KMS-11 (cell line): Measurements from ENCODE around the gene SHMT2.

ENCODE experiments used
- H2AFZ ChIP-seq: fragments of 200-600 bp; sonication (generic); 2 replicates; pipeline ENCODE4 v1.6.1; 2016; ENCODE audit warnings: antibody characterized with exemption, mixed run types, low read depth
- H3K27ac ChIP-seq: fragments of 200-600 bp; sonication (generic); 2 replicates; pipeline ENCODE4 v1.6.1; 2016; ENCODE audit warnings: mild to moderate bottlenecking, mixed run types
- H3K27me3 ChIP-seq: fragments of 200-600 bp; sonication (generic); 2 replicates; pipeline ENCODE4 v1.6.1; 2017; ENCODE audit warnings: mild to moderate bottlenecking, low read depth, mixed run types, moderate library complexity; ENCODE audit not compliant: insufficient read depth
- H3K36me3 ChIP-seq: fragments of 200-600 bp; sonication (generic); 2 replicates; pipeline ENCODE4 v1.6.1; 2017; ENCODE audit warnings: mild to moderate bottlenecking, mixed run types; ENCODE audit not compliant: insufficient read depth
- H3K4me1 ChIP-seq: fragments of 200-600 bp; sonication (generic); 2 replicates; pipeline ENCODE4 v1.6.1; 2016; ENCODE audit warnings: mild to moderate bottlenecking, low read depth, mixed run types; ENCODE audit not compliant: poor library complexity, severe bottlenecking
- H3K4me2 ChIP-seq: fragments of 200-600 bp; sonication (generic); 2 replicates; pipeline ENCODE4 v1.7.0; 2016; ENCODE audit warnings: mild to moderate bottlenecking, mixed run types
- H3K4me3 ChIP-seq: fragments of 200-600 bp; sonication (generic); IDR thresholded peaks from 2 replicates; pipeline ENCODE4 v1.6.1; 2017; ENCODE audit warnings: low read depth, low read length, mixed read lengths; ENCODE audit not compliant: insufficient read depth
- H3K79me2 ChIP-seq: fragments of 200-600 bp; sonication (generic); 2 replicates; pipeline ENCODE4 v1.6.1; 2016; ENCODE audit warnings: low read depth, mixed run types; ENCODE audit not compliant: insufficient read depth
- H3K9ac ChIP-seq: fragments of 200-600 bp; sonication (generic); 2 replicates; pipeline ENCODE4 v1.6.1; 2016; ENCODE audit warnings: mild to moderate bottlenecking, mixed run types
- H4K20me1 ChIP-seq: fragments of 200-600 bp; sonication (generic); 2 replicates; pipeline ENCODE4 v1.6.1; 2016; ENCODE audit warnings: mild to moderate bottlenecking, mixed run types; ENCODE audit not compliant: insufficient read depth
- CTCF ChIP-seq: fragments of 200-600 bp; sonication (generic); conservative IDR thresholded peaks from 2 replicates; pipeline ENCODE4 v1.6.1; 2017; ENCODE audit warnings: low read depth, mild to moderate bottlenecking, antibody characterized with exemption, low read length, moderate library complexity, mixed read lengths

SHMT2 gene

GRCh38 chr12:57226588-57227314, 2.8 kb upstream of the SHMT2 start:
- no peak overlapping the region for H3K9ac ChIP-seq
- no peak overlapping the region for H3K4me2 ChIP-seq
- no peak overlapping the region for H2AFZ ChIP-seq
- H3K4me3 ChIP-seq: no peak overlapping the region
- H3K27ac ChIP-seq: no peak overlapping the region
- H4K20me1 ChIP-seq: no peaks in the 10 kb centered on the region
- H3K27me3 ChIP-seq: peaks cover 16% of the 10 kb centered on the region
- peaks cover 28% of the 10 kb centered on the region for H3K79me2 ChIP-seq
- TF ChIP-seq CTCF: no peak
- H3K36me3 ChIP-seq: no peaks in the 10 kb centered on the region; the same call in 1 of the 2 replicates
- H3K4me1 ChIP-seq: peaks cover 25% of the 10 kb centered on the region

- no peak for TF ChIP-seq CTCF
- Histone ChIP-seq H3K4me1 (peaks cover 27% of the 10 kb centered on the region), H3K4me3 (no peak overlapping the region), H3K79me2 (peaks cover 35% of the 10 kb centered on the region), H3K4me2 (no peak overlapping the region), H4K20me1 (no peaks in the 10 kb centered on the region), H2AFZ (no peak overlapping the region), H3K27ac (no peak overlapping the region), H3K36me3 (no peaks in the 10 kb centered on the region; the same call in 1 of the 2 replicates), H3K9ac (no peak overlapping the region), H3K27me3 (peaks cover 8% of the 10 kb centered on the region; the same call in 1 of the 2 replicates)
Observed at GRCh38 chr12:57227315-57228115, 2.0 kb upstream of the SHMT2 start.

- no peaks in the 10 kb centered on the region for H4K20me1 ChIP-seq
- H3K79me2 ChIP-seq: peaks cover 35% of the 10 kb centered on the region
- H3K4me1 ChIP-seq: peaks cover 27% of the 10 kb centered on the region
- H2AFZ ChIP-seq: peak overlapping the region; percentile 94
- no peaks in the 10 kb centered on the region for H3K27me3 ChIP-seq
- peaks cover 9% of the 10 kb centered on the region; the same call in 1 of the 2 replicates for H3K36me3 ChIP-seq
- peak; percentile 46; the same call in 1 of the 2 replicates for TF ChIP-seq CTCF
- H3K4me3 ChIP-seq: no peak overlapping the region
- H3K9ac ChIP-seq: peak overlapping the region; percentile 94
- peak overlapping the region; percentile 74 for H3K4me2 ChIP-seq
- H3K27ac ChIP-seq: peak overlapping the region; percentile 82
Observed at GRCh38 chr12:57229046-57229633, 371 bp upstream of the SHMT2 start.

GRCh38 chr12:57230381-57231155, 1.1 kb downstream of the SHMT2 start:
- peak overlapping the region; percentile 94 for H3K9ac ChIP-seq
- peaks cover 12% of the 10 kb centered on the region; the same call in 1 of the 2 replicates for H3K36me3 ChIP-seq
- peak overlapping the region; percentile 74 for H3K4me2 ChIP-seq
- peaks cover 27% of the 10 kb centered on the region for H3K4me1 ChIP-seq
- H2AFZ ChIP-seq: peak overlapping the region; percentile 94; the same call in 1 of the 2 replicates
- no peaks in the 10 kb centered on the region for H3K27me3 ChIP-seq
- H3K4me3 ChIP-seq: peak overlapping the region; percentile 77
- peak overlapping the region; percentile 82 for H3K27ac ChIP-seq
- no peak; the same call in 1 of the 2 replicates for TF ChIP-seq CTCF
- peaks cover 35% of the 10 kb centered on the region for H3K79me2 ChIP-seq
- H4K20me1 ChIP-seq: no peaks in the 10 kb centered on the region
